GM12878 (cell line): Measurements from ENCODE around the gene NMRK2.

ENCODE experiments used
- CBX3 ChIP-seq: fragments of 200-600 bp; sonication (generic); IDR thresholded peaks from 2 replicates; pipeline ENCODE4 v1.6.1; 2016; ENCODE audit warnings: low read depth, borderline replicate concordance
- CBX5 ChIP-seq: sonication (generic); IDR thresholded peaks from 2 replicates; pipeline ENCODE4 v1.6.1; 2016; ENCODE audit warnings: low read depth, moderate library complexity, mild to moderate bottlenecking, inconsistent platforms
- CTCF ChIP-seq, 3 experiments: IDR thresholded peaks in 2 of 3; conservative IDR thresholded peaks in 1 of 3; 2 replicates each; pipeline ENCODE4 v1.5.1; 2011; ENCODE audit warnings: low read depth in 3 of 3, low read length in 3 of 3, mild to moderate bottlenecking in 3 of 3, control low read depth in 2 of 3, moderate library complexity in 2 of 3, inconsistent platforms in 1 of 3, mixed read lengths in 1 of 3; ENCODE audit not compliant: control insufficient read depth in 2 of 3, insufficient read depth in 1 of 3; ENCODE audit errors: extremely low read depth in 1 of 3
- E2F8 ChIP-seq: fragments of 450-650 bp; IDR thresholded peaks from 2 replicates; pipeline ENCODE4 v1.6.1; 2018; ENCODE audit warnings: mild to moderate bottlenecking, low read depth, moderate library complexity; ENCODE audit not compliant: partially characterized antibody
- EZH2 ChIP-seq: IDR thresholded peaks from 2 replicates; pipeline ENCODE4 v1.6.1; 2012; ENCODE audit warnings: low read depth, mild to moderate bottlenecking, control low read depth, inconsistent platforms, low read length, borderline replicate concordance; ENCODE audit not compliant: control insufficient read depth
- HDGF ChIP-seq: fragments of 450-650 bp; IDR thresholded peaks from 2 replicates; pipeline ENCODE4 v1.6.1; 2016; ENCODE audit warnings: antibody characterized with exemption
- POLR2A ChIP-seq: IDR thresholded peaks from 2 replicates; pipeline ENCODE4 v1.6.1; 2011; ENCODE audit warnings: low read depth, mild to moderate bottlenecking, low read length
- POLR2AphosphoS5 ChIP-seq: IDR thresholded peaks from 2 replicates; pipeline ENCODE4 v1.6.1; 2011; ENCODE audit warnings: mild to moderate bottlenecking, low read length, inconsistent platforms
- RELA ChIP-seq: fragments of 450-650 bp; IDR thresholded peaks from 2 replicates; pipeline ENCODE4 v1.8.0; 2014; ENCODE audit warnings: borderline replicate concordance; ENCODE audit not compliant: partially characterized antibody
- SMARCA5 ChIP-seq: fragments of 450-650 bp; IDR thresholded peaks from 2 replicates; pipeline ENCODE4 v1.6.1; 2017; ENCODE audit warnings: mild to moderate bottlenecking
- TAF1 ChIP-seq: IDR thresholded peaks from 2 replicates; pipeline ENCODE4 v1.6.1; 2011; ENCODE audit warnings: mild to moderate bottlenecking, low read depth, low read length, borderline replicate concordance
- TF ChIP-seq, protein P1 (sequence below): fragments of 450-650 bp; IDR thresholded peaks from 2 replicates; pipeline ENCODE4 v1.6.1; 2017; ENCODE audit warnings: mild to moderate bottlenecking, low read depth, inconsistent platforms; ENCODE audit not compliant: poor library complexity, severe bottlenecking
- TF ChIP-seq, protein P2 (sequence below): IDR thresholded peaks from 2 replicates; pipeline ENCODE4 v1.6.1; 2011; ENCODE audit warnings: low read depth, mild to moderate bottlenecking, low read length, moderate library complexity, borderline replicate concordance; ENCODE audit errors: extremely low read depth

GRCh38 chr19:3908266-3909054 is 24.4 kb upstream of the NMRK2 start:
- no peak for TF ChIP-seq SMARCA5
- TF ChIP-seq TAF1: no peak
- TF ChIP-seq CTCF (IDR thresholded peaks at IDR 0.05 in 2 of 3, conservative IDR thresholded peaks at IDR 0.05 in 1 of 3; ENCODE audit: control insufficient read depth in 2 of 3, extremely low read depth in 1 of 3, insufficient read depth in 1 of 3, low read depth in 3 of 3, low read length in 3 of 3): no peak
- TF ChIP-seq POLR2A: no peak
- TF ChIP-seq, protein P1, sequence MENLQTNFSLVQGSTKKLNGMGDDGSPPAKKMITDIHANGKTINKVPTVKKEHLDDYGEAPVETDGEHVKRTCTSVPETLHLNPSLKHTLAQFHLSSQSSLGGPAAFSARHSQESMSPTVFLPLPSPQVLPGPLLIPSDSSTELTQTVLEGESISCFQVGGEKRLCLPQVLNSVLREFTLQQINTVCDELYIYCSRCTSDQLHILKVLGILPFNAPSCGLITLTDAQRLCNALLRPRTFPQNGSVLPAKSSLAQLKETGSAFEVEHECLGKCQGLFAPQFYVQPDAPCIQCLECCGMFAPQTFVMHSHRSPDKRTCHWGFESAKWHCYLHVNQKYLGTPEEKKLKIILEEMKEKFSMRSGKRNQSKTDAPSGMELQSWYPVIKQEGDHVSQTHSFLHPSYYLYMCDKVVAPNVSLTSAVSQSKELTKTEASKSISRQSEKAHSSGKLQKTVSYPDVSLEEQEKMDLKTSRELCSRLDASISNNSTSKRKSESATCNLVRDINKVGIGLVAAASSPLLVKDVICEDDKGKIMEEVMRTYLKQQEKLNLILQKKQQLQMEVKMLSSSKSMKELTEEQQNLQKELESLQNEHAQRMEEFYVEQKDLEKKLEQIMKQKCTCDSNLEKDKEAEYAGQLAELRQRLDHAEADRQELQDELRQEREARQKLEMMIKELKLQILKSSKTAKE: no peak
- no peak for TF ChIP-seq POLR2AphosphoS5
- no peak for TF ChIP-seq CBX5
- TF ChIP-seq, protein P2, sequence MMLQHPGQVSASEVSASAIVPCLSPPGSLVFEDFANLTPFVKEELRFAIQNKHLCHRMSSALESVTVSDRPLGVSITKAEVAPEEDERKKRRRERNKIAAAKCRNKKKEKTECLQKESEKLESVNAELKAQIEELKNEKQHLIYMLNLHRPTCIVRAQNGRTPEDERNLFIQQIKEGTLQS: no peak
- TF ChIP-seq EZH2: no peak
- no peak for TF ChIP-seq RELA
- TF ChIP-seq CBX3: no peak
- no peak for TF ChIP-seq HDGF
- no peak for TF ChIP-seq E2F8
